SK-N-SH (cell line): ENCODE data around the gene SRSF1. TPM values are rescaled to one million over a fixed set of nuclear protein-coding genes. Genes with fewer than 3 reads are reported as not detected.

Experiments used
- CTCF ChIA-PET: fragments of 300-600, 350-600 bp; formaldehyde crosslinking; extraction: SDS; loops from one replicate; lab custom pipeline; 2021; lab: Yijun Ruan, JAX
- POLR2A ChIA-PET: fragments of 350-600 bp; sonication (Branson Sonifier 250); formaldehyde crosslinking; extraction: SDS; loops from one replicate; lab custom pipeline; 2020; ENCODE audit warnings: antibody characterized with exemption, inconsistent platforms; lab: Yijun Ruan, JAX
- DNase-seq: peaks from one replicate; pipeline ENCODE4 v3.0.0; 2012
- H2AFZ ChIP-seq: fragments of 200-600 bp; sonication (generic); 2 replicates; pipeline ENCODE4 v1.8.1; 2016; ENCODE audit warnings: antibody characterized with exemption, mild to moderate bottlenecking, low read depth
- H3F3A ChIP-seq: fragments of 200-600 bp; sonication (generic); replicated peaks from 2 replicates; pipeline ENCODE3; 2016; ENCODE audit warnings: antibody characterized with exemption, mild to moderate bottlenecking; ENCODE audit not compliant: insufficient read depth
- H3K27ac ChIP-seq, 2 experiments: fragments of 200-500 bp in 1 of 2; fragments of 200-600 bp in 1 of 2; sonication (Bioruptor generic) in 1 of 2; sonication (generic), shearing (Covaris generic) in 1 of 2; 2 replicates each; pipeline versions ENCODE4 v1.5.1 to v1.6.1; 2014 to 2016; ENCODE audit warnings: low read depth in 2 of 2, inconsistent platforms in 1 of 2, low read length in 1 of 2, mild to moderate bottlenecking in 1 of 2, mixed read lengths in 1 of 2
- H3K27me3 ChIP-seq: fragments of 200-600 bp; sonication (generic), shearing (Covaris generic); 2 replicates; pipeline ENCODE4 v1.6.1; 2016; ENCODE audit warnings: mixed run types; ENCODE audit not compliant: insufficient read depth
- H3K36me3 ChIP-seq, 2 experiments: fragments of 200-500 bp in 1 of 2; fragments of 200-600 bp in 1 of 2; sonication (Bioruptor generic) in 1 of 2; sonication (generic) in 1 of 2; replicated peaks in 1 of 2; 2 replicates each; pipeline versions ENCODE3 to v1.5.1; 2014 to 2016; ENCODE audit warnings: low read length in 1 of 2, mild to moderate bottlenecking in 1 of 2; ENCODE audit not compliant: insufficient read depth in 2 of 2, control insufficient read depth in 1 of 2
- H3K4me1 ChIP-seq, 2 experiments: fragments of 200-500 bp in 1 of 2; fragments of 200-600 bp in 1 of 2; sonication (Bioruptor generic) in 1 of 2; sonication (generic), shearing (Covaris generic) in 1 of 2; 2 replicates each; pipeline versions ENCODE4 v1.5.1 to v1.6.1; 2014 to 2016; ENCODE audit warnings: low read depth in 1 of 2, low read length in 1 of 2, mixed run types in 1 of 2; ENCODE audit not compliant: insufficient read depth in 2 of 2, control insufficient read depth in 1 of 2
- H3K4me2 ChIP-seq: fragments of 200-600 bp; sonication (generic), shearing (Covaris generic); 2 replicates; pipeline ENCODE4 v1.6.1; 2017; ENCODE audit warnings: mixed run types
- H3K4me3 ChIP-seq, 2 experiments: fragments of 200-500 bp in 1 of 2; fragments of 200-600 bp in 1 of 2; sonication (Bioruptor generic) in 1 of 2; sonication (generic), shearing (Covaris generic) in 1 of 2; 2 replicates each; pipeline versions ENCODE4 v1.5.1 to v1.8.1; 2014 to 2016; ENCODE audit warnings: low read depth in 2 of 2, inconsistent platforms in 1 of 2, low read length in 1 of 2, mild to moderate bottlenecking in 1 of 2, mixed read lengths in 1 of 2, moderate library complexity in 1 of 2
- H3K79me2 ChIP-seq: fragments of 200-600 bp; sonication (generic); 2 replicates; pipeline ENCODE4 v1.8.1; 2017; ENCODE audit warnings: mild to moderate bottlenecking; ENCODE audit not compliant: insufficient read depth
- H3K9ac ChIP-seq: fragments of 200-600 bp; sonication (generic); 2 replicates; pipeline ENCODE4 v1.6.1; 2017; ENCODE audit warnings: mixed run types
- H3K9me2 ChIP-seq: fragments of 200-600 bp; sonication (generic); 2 replicates; pipeline ENCODE4 v1.6.1; 2017; ENCODE audit warnings: mixed run types
- H3K9me3 ChIP-seq: fragments of 200-600 bp; sonication (generic); 2 replicates; pipeline ENCODE4 v1.6.1; 2017; ENCODE audit warnings: mixed run types, mild to moderate bottlenecking, moderate library complexity
- H4K20me1 ChIP-seq: fragments of 200-600 bp; sonication (generic); 2 replicates; pipeline ENCODE4 v1.6.1; 2017; ENCODE audit warnings: mild to moderate bottlenecking, mixed run types; ENCODE audit not compliant: insufficient read depth
- CTCF ChIP-seq: fragments of 200-600 bp; sonication (generic); IDR thresholded peaks from 2 replicates; pipeline ENCODE4 v1.6.1; 2017; ENCODE audit warnings: antibody characterized with exemption, mild to moderate bottlenecking, moderate library complexity
- ELF1 ChIP-seq: IDR thresholded peaks from 2 replicates; pipeline ENCODE4 v1.4.0; 2012
- EP300 ChIP-seq, 2 experiments: IDR thresholded peaks; 2 replicates each; pipeline versions ENCODE4 v1.4.0 to v1.6.1; 2012; ENCODE audit warnings: borderline replicate concordance in 1 of 2, low read depth in 1 of 2, low read length in 1 of 2
- FOXJ3 ChIP-seq: sonication (generic); formaldehyde crosslinking; IDR thresholded peaks from 2 replicates; pipeline ENCODE4 v1.5.1; 2020; ENCODE audit warnings: mild to moderate bottlenecking, missing genetic modification reagents
- FOXM1 ChIP-seq: IDR thresholded peaks from 2 replicates; pipeline ENCODE4 v1.4.0; 2012; ENCODE audit warnings: low read depth, mild to moderate bottlenecking
- GABPA ChIP-seq: IDR thresholded peaks from 2 replicates; pipeline ENCODE4 v1.4.0; 2012; ENCODE audit warnings: low read depth, mild to moderate bottlenecking
- GATA2 ChIP-seq: sonication (generic); formaldehyde crosslinking; IDR thresholded peaks from 2 replicates; pipeline ENCODE4 v1.5.0; 2020; ENCODE audit warnings: mild to moderate bottlenecking, missing genetic modification reagents
- MXI1 ChIP-seq: IDR thresholded peaks from 2 replicates; pipeline ENCODE4 v1.6.1; 2012; ENCODE audit warnings: mild to moderate bottlenecking, low read depth, low read length, improper control_type of control experiment
- NFIC ChIP-seq: IDR thresholded peaks from 2 replicates; pipeline ENCODE4 v1.4.0; 2012; ENCODE audit warnings: borderline replicate concordance
- NRF1 ChIP-seq: IDR thresholded peaks from 2 replicates; pipeline ENCODE4 v1.6.1; 2012; ENCODE audit warnings: low read depth, mild to moderate bottlenecking, low read length
- RCOR1 ChIP-seq: fragments of 150-350 bp; IDR thresholded peaks from 2 replicates; pipeline ENCODE4 v1.6.1; 2017; ENCODE audit warnings: antibody characterized with exemption, low read length
- RFX5 ChIP-seq: IDR thresholded peaks from 2 replicates; pipeline ENCODE4 v1.6.1; 2012; ENCODE audit warnings: mild to moderate bottlenecking, improper control_type of control experiment, low read length
- SIN3A ChIP-seq: IDR thresholded peaks from 2 replicates; pipeline ENCODE4 v1.6.1; 2012; ENCODE audit warnings: low read depth, mild to moderate bottlenecking, low read length, moderate library complexity, borderline replicate concordance
- TAF1 ChIP-seq: IDR thresholded peaks from 2 replicates; pipeline ENCODE4 v1.6.1; 2012; ENCODE audit warnings: low read depth, mild to moderate bottlenecking, low read length, moderate library complexity, borderline replicate concordance
- TCF12 ChIP-seq: IDR thresholded peaks from 2 replicates; pipeline ENCODE4 v1.4.0; 2012
- ZBTB33 ChIP-seq: IDR thresholded peaks from 2 replicates; pipeline ENCODE4 v1.4.0; 2012; ENCODE audit warnings: low read depth, borderline replicate concordance
- WGBS: methylation state at CpG from one replicate; pipeline ENCODE4 v1.1.6; 2017; ENCODE audit warnings: low lambda C conversion rate; 5-methylcytosine and 5-hydroxymethylcytosine counted together
- polyA plus RNA-seq, 3 experiments: library from polyadenylated mRNA; depleted of rRNA; stranded (reverse); fragments of >200 nt; gene quantifications; 2 replicates each; pipeline ENCODE4 v1.2.3, GENCODE V29; 2012
- TF ChIP-seq, protein P1 (sequence below): IDR thresholded peaks from 2 replicates; pipeline ENCODE4 v1.4.0; 2012; ENCODE audit warnings: low read depth, borderline replicate concordance
- TF ChIP-seq, protein P2 (sequence below): IDR thresholded peaks from 2 replicates; pipeline ENCODE4; 2012

The SRSF1 gene
- polyA plus RNA-seq, 1 of the 3 experiments (the other 2 are of a cell fraction) = 248 TPM

DNA sequence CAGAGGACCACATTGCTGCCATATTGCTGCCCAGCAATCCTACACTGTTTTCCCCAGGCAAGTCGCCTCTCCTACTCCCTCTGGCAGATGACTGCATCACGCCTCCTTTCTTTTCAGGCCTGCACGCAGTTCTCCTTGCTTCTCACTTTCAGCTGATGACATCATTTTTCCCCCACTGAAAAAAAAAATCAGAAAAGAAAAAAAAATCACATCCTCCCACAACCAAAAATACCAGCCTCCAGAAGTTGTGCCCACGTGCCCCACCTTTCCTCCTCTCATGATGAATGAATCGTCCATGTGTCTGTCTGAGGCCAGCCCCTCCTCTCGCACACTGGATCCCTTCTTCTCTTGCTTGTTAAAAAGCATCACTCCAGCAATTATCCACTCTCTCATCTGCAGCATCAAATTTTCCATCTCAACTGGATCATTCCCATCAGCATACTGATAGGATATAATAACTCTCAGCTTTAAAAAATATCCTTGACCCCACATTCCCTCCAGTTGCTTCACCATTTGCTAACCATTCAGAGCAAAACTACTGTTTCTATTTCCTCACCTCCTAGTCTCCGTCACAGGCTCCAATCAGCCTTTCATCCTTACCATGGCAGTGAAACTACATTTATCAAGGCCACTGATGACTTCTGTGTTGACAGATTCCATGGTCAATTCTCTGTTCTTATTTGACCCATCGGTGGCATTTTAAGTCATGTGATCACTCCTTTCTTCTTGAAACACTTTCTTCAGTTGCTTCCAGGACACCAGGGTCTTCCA lies 46.1 kb upstream of the SRSF1 start:
- peaks cover 0 to 4% of the 10 kb centered on the region in 2 experiments; a peak in 1 of 4 replicates for H3K4me1 ChIP-seq
- H3K9ac ChIP-seq = no peak overlapping the region
- no peaks in the 10 kb centered on the region for H3K9me3 ChIP-seq
- no peak for TF ChIP-seq TAF1
- no peak for TF ChIP-seq SIN3A
- TF ChIP-seq ZBTB33 = no peak
- no peak for TF ChIP-seq GABPA
- no peak overlapping the region for H2AFZ ChIP-seq
- no peaks in the 10 kb centered on the region for H3K79me2 ChIP-seq
- no peaks in the 10 kb centered on the region for H3K9me2 ChIP-seq
- H3K27me3 ChIP-seq = peaks cover 13% of the 10 kb centered on the region; the same call in 1 of the 2 replicates
- no peak overlapping the region for H3K27ac ChIP-seq
- H3K36me3 ChIP-seq = no peaks in the 10 kb centered on the region
- no peak for DNase-seq
- H3F3A ChIP-seq = no peaks in the 10 kb centered on the region
- POLR2A ChIA-PET = no interaction called here
- no peak overlapping the region for H3K4me2 ChIP-seq
- no peaks in the 10 kb centered on the region for H4K20me1 ChIP-seq
- no peak overlapping the region for H3K4me3 ChIP-seq
- CTCF ChIA-PET = interaction anchor here (2.4 to 3.6 kb wide), 2 partner anchors 54 to 60 kb away, joined by 8 to 15 read pairs; no protein-coding TSS in a partner anchor
- 36% methylated on average over 8 of the region's 8 CpGs for WGBS

DNA sequence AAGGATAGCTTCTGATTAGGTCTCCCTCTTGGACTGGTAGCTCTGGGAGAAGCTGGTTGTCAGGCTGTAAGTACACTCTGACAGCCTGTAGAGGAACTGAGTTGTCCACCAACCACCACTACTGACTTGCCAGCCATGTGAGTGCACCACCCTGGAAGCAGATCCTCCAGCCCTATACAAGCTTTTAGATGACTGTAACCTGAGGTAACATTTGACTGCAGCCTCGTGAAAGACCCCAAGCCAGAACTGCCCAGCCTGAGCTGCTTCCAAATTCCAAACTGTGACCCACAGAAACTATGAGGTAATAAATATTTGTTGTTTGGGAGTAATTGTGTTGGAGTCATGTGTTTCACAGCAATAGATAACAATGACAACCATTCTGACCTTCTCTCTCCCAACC lies 45.4 kb upstream of the SRSF1 start:
- DNase-seq = no peak
- H3K4me3 ChIP-seq = no peak overlapping the region
- TF ChIP-seq MXI1 (no peak), TCF12 (no peak), GATA2 (CRISPR knock-in tag) (no peak), SIN3A (no peak), FOXM1 (no peak), CTCF (no peak), RCOR1 (no peak), FOXJ3 (CRISPR knock-in tag) (no peak), ZBTB33 (no peak), RFX5 (no peak), EP300 (IDR thresholded peaks at IDR 0.05; ENCODE audit: borderline replicate concordance in 1 of 2, low read depth in 1 of 2, low read length in 1 of 2) (no peak), ELF1 (no peak), NRF1 (no peak), NFIC (no peak)
- TF ChIP-seq, protein P1, sequence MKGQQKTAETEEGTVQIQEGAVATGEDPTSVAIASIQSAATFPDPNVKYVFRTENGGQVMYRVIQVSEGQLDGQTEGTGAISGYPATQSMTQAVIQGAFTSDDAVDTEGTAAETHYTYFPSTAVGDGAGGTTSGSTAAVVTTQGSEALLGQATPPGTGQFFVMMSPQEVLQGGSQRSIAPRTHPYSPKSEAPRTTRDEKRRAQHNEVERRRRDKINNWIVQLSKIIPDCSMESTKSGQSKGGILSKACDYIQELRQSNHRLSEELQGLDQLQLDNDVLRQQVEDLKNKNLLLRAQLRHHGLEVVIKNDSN = no peak
- TF ChIP-seq, protein P2, sequence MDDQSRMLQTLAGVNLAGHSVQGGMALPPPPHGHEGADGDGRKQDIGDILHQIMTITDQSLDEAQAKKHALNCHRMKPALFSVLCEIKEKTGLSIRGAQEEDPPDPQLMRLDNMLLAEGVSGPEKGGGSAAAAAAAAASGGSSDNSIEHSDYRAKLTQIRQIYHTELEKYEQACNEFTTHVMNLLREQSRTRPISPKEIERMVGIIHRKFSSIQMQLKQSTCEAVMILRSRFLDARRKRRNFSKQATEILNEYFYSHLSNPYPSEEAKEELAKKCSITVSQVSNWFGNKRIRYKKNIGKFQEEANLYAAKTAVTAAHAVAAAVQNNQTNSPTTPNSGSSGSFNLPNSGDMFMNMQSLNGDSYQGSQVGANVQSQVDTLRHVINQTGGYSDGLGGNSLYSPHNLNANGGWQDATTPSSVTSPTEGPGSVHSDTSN = no peak
- H3F3A ChIP-seq = no peaks in the 10 kb centered on the region
- H3K9me3 ChIP-seq = no peaks in the 10 kb centered on the region
- no peaks in the 10 kb centered on the region for H3K36me3 ChIP-seq
- no peaks in the 10 kb centered on the region for H4K20me1 ChIP-seq
- H3K4me2 ChIP-seq = no peak overlapping the region
- no peaks in the 10 kb centered on the region for H3K9me2 ChIP-seq
- H3K4me1 ChIP-seq = peaks cover 0 to 8% of the 10 kb centered on the region in 2 experiments; a peak in 1 of 4 replicates
- H3K27me3 ChIP-seq = peaks cover 9% of the 10 kb centered on the region; the same call in 1 of the 2 replicates
- POLR2A ChIA-PET = no interaction called here
- H3K27ac ChIP-seq = no peak overlapping the region
- H3K79me2 ChIP-seq = no peaks in the 10 kb centered on the region
- CTCF ChIA-PET = interaction anchor here (0.6 to 3.6 kb wide), 5 partner anchors 18 to 1798 kb away, joined by 3 to 15 read pairs (median 3); partner anchors contain the start of gene SRSF1
- WGBS = 25% methylated on average over 1 of the region's 1 CpG
- H3K9ac ChIP-seq = no peak overlapping the region
- H2AFZ ChIP-seq = no peak overlapping the region
